H1 (cell line): ENCODE data around the gene CFAP97. TPM values are rescaled to one million over a fixed set of nuclear protein-coding genes. Genes with fewer than 3 reads are reported as not detected.

Experiments used
- CTCF ChIA-PET: fragments of 300-600 bp; sonication (Branson Sonifier 250); formaldehyde crosslinking; loops from one replicate; lab custom pipeline; 2021; ENCODE audit not compliant: partially characterized antibody; lab: Charles Lee
- POLR2A ChIA-PET: fragments of 300-600 bp; sonication (Branson Sonifier 250); formaldehyde crosslinking; loops from one replicate; lab custom pipeline; 2021; ENCODE audit warnings: inconsistent platforms; ENCODE audit not compliant: partially characterized antibody; lab: Charles Lee
- DNase-seq, 2 experiments: peaks; one replicate each; pipeline versions ENCODE4 v3.0.0 to v3.0.0-alpha.2; 2010 to 2022; ENCODE audit warnings: low spot score in 2 of 2, low read depth in 1 of 2, mixed read lengths in 1 of 2
- FAIRE-seq: peaks from 2 replicates; lab custom pipeline; 2011; peaks lifted over from hg19 to GRCh38; lab: Jason Lieb, UNC
- H2AFZ ChIP-seq: 2 replicates; pipeline ENCODE4 v1.8.1; 2012; ENCODE audit warnings: low read length, inconsistent platforms
- H2AK5ac ChIP-seq: 2 replicates; pipeline ENCODE4 v1.6.1; 2013; ENCODE audit warnings: low read depth, low read length
- H2BK120ac ChIP-seq: replicated peaks from 2 replicates; pipeline ENCODE3; 2013; ENCODE audit warnings: low read depth, low read length, inconsistent platforms
- H2BK12ac ChIP-seq: 2 replicates; pipeline ENCODE4 v1.6.1; 2013; ENCODE audit warnings: low read depth, low read length
- H2BK15ac ChIP-seq: 2 replicates; pipeline ENCODE4 v1.6.1; 2013; ENCODE audit warnings: low read length
- H2BK20ac ChIP-seq: 2 replicates; pipeline ENCODE4 v1.6.1; 2013; ENCODE audit warnings: low read length
- H2BK5ac ChIP-seq: 2 replicates; pipeline ENCODE4 v1.6.1; 2013; ENCODE audit warnings: low read depth, low read length
- H3K14ac ChIP-seq: 2 replicates; pipeline ENCODE4 v1.6.1; 2013; ENCODE audit warnings: inconsistent platforms; ENCODE audit not compliant: insufficient read length
- H3K18ac ChIP-seq: 2 replicates; pipeline ENCODE4 v1.6.1; 2013; ENCODE audit warnings: low read length; ENCODE audit errors: extremely low read depth
- H3K23ac ChIP-seq: 2 replicates; pipeline ENCODE4 v1.6.1; 2013; ENCODE audit warnings: inconsistent platforms; ENCODE audit not compliant: insufficient read length
- H3K23me2 ChIP-seq: 2 replicates; pipeline ENCODE4 v1.6.1; 2013; ENCODE audit warnings: low read depth, low read length
- H3K27ac ChIP-seq: 2 replicates; pipeline ENCODE4 v1.6.1; 2011; ENCODE audit warnings: low read depth, low read length, inconsistent platforms
- H3K27me3 ChIP-seq, 4 experiments: replicated peaks in 1 of 4; 1 replicate in 1 of 4; 2 replicates in 3 of 4; pipeline versions ENCODE4 v1.6.1 to v1.8.1; 2011 to 2013; ENCODE audit warnings: low read length in 3 of 4, mild to moderate bottlenecking in 3 of 4, inconsistent platforms in 2 of 4, mixed read lengths in 2 of 4, moderate library complexity in 1 of 4; ENCODE audit not compliant: control insufficient read depth in 3 of 4, insufficient read depth in 3 of 4; ENCODE audit errors: extremely low read depth in 1 of 4
- H3K36me3 ChIP-seq, 4 experiments: 2 replicates each; pipeline versions ENCODE4 v1.6.1 to v1.8.1; 2011 to 2013; ENCODE audit warnings: mild to moderate bottlenecking in 4 of 4, low read length in 3 of 4, moderate library complexity in 2 of 4, control low read depth in 1 of 4, inconsistent platforms in 1 of 4; ENCODE audit not compliant: insufficient read depth in 4 of 4, control insufficient read depth in 2 of 4
- H3K4ac ChIP-seq: replicated peaks from 2 replicates; pipeline ENCODE3; 2013; ENCODE audit warnings: low read length, low read depth, mixed read lengths, inconsistent platforms; ENCODE audit not compliant: insufficient read length
- H3K4me1 ChIP-seq, 4 experiments: replicated peaks in 1 of 4; 1 replicate in 1 of 4; 2 replicates in 3 of 4; pipeline versions ENCODE4 v1.6.1 to v1.8.1; 2011 to 2013; ENCODE audit warnings: low read length in 3 of 4, inconsistent platforms in 2 of 4, mixed read lengths in 1 of 4; ENCODE audit not compliant: insufficient read depth in 4 of 4, control insufficient read depth in 3 of 4
- H3K4me2 ChIP-seq, 2 experiments: 2 replicates each; pipeline versions ENCODE4 v1.6.1 to v1.8.1; 2011 to 2013; ENCODE audit warnings: low read depth in 2 of 2, low read length in 2 of 2, control low read depth in 1 of 2, inconsistent platforms in 1 of 2, mild to moderate bottlenecking in 1 of 2; ENCODE audit not compliant: insufficient read depth in 1 of 2
- H3K4me3 ChIP-seq, 4 experiments: fragments of 200-600, 300-600 bp in 1 of 4; sonication (generic), shearing (Covaris generic), sonication (Bioruptor Twin) in 1 of 4; 2 replicates each; pipeline versions ENCODE4 v1.5.1 to v1.8.1; 2011 to 2016; ENCODE audit warnings: low read length in 4 of 4, low read depth in 3 of 4, control low read depth in 2 of 4, inconsistent platforms in 2 of 4, mild to moderate bottlenecking in 2 of 4, mixed read lengths in 1 of 4, moderate library complexity in 1 of 4; ENCODE audit not compliant: insufficient read depth in 2 of 4; ENCODE audit errors: extremely low read depth in 1 of 4
- H3K56ac ChIP-seq: replicated peaks from 2 replicates; pipeline ENCODE3; 2013; ENCODE audit warnings: low read depth, mild to moderate bottlenecking, mixed read lengths, low read length, inconsistent platforms; ENCODE audit not compliant: insufficient read length
- H3K79me1 ChIP-seq: 2 replicates; pipeline ENCODE4 v1.6.1; 2013; ENCODE audit warnings: low read depth, low read length, control low read depth
- H3K79me2 ChIP-seq, 2 experiments: 2 replicates each; pipeline versions ENCODE4 v1.6.1 to v1.8.1; 2012 to 2013; ENCODE audit warnings: low read length in 2 of 2, mild to moderate bottlenecking in 2 of 2, inconsistent platforms in 1 of 2; ENCODE audit not compliant: insufficient read depth in 2 of 2, control insufficient read depth in 1 of 2
- H3K9ac ChIP-seq, 4 experiments: replicated peaks in 1 of 4; 1 replicate in 1 of 4; 2 replicates in 3 of 4; pipeline versions ENCODE4 v1.6.1 to v1.8.1; 2011 to 2013; ENCODE audit warnings: low read depth in 3 of 4, low read length in 3 of 4, control low read depth in 2 of 4, mild to moderate bottlenecking in 2 of 4, moderate library complexity in 2 of 4, inconsistent platforms in 1 of 4; ENCODE audit errors: extremely low read depth in 1 of 4
- H3K9me3 ChIP-seq, 2 experiments: 2 replicates each; pipeline versions ENCODE4 v1.6.1 to v1.8.1; 2012 to 2013; ENCODE audit warnings: mild to moderate bottlenecking in 2 of 2, moderate library complexity in 2 of 2, control low read depth in 1 of 2, inconsistent platforms in 1 of 2, low read depth in 1 of 2, low read length in 1 of 2, mixed read lengths in 1 of 2; ENCODE audit not compliant: insufficient read depth in 2 of 2
- H4K20me1 ChIP-seq, 2 experiments: replicated peaks in 1 of 2; 2 replicates each; pipeline versions ENCODE3 to v1.8.1; 2011 to 2013; ENCODE audit warnings: inconsistent platforms in 2 of 2, low read length in 2 of 2, mild to moderate bottlenecking in 1 of 2; ENCODE audit not compliant: insufficient read depth in 2 of 2, control insufficient read depth in 1 of 2
- H4K5ac ChIP-seq: 2 replicates; pipeline ENCODE4 v1.6.1; 2013; ENCODE audit warnings: low read length, low read depth, mixed read lengths, inconsistent platforms; ENCODE audit not compliant: insufficient read length
- H4K8ac ChIP-seq: 2 replicates; pipeline ENCODE4 v1.8.0; 2013; ENCODE audit warnings: mild to moderate bottlenecking, moderate library complexity, low read length, inconsistent platforms; ENCODE audit not compliant: insufficient read depth; ENCODE audit errors: extremely low read depth
- H4K91ac ChIP-seq: replicated peaks from 2 replicates; pipeline ENCODE3; 2013; ENCODE audit warnings: low read length, mixed read lengths, inconsistent platforms; ENCODE audit not compliant: insufficient read length
- CEBPB ChIP-seq: IDR thresholded peaks from 2 replicates; pipeline ENCODE4 v1.6.1; 2012; ENCODE audit warnings: low read depth, low read length
- KDM5A ChIP-seq: fragments of 200-600 bp; IDR thresholded peaks from 2 replicates; pipeline ENCODE4 v1.7.1; 2012; ENCODE audit warnings: mild to moderate bottlenecking, low read length, inconsistent platforms, mixed read lengths
- WGBS, 2 experiments: shearing (Covaris generic) in 1 of 2; methylation state at CpG; one replicate each; pipeline versions ENCODE4 v1.1.6 to v1.1.7; 2013 to 2015; ENCODE audit warnings: low lambda C conversion rate in 2 of 2, mixed read lengths in 2 of 2, inconsistent platforms in 1 of 2, low coverage in 1 of 2, missing lambda C conversion rate in 1 of 2; ENCODE audit not compliant: insufficient replicate concordance in 2 of 2, insufficient coverage in 1 of 2, insufficient read length in 1 of 2; ENCODE audit errors: extremely low coverage in 1 of 2, missing lambda C conversion rate in 1 of 2; 5-methylcytosine and 5-hydroxymethylcytosine counted together
- polyA plus RNA-seq, 7 experiments: library from polyadenylated mRNA; depleted of rRNA in 3 of 7; stranded (reverse) in 5 of 7; unstranded in 2 of 7; fragments of >200 nt in 5 of 7; fragments of 200-250 nt in 2 of 7; gene quantifications; 1 replicate in 5 of 7; 2 replicates in 1 of 7; 4 replicates in 1 of 7; pipeline versions ENCODE4 v1.2.1 to v1.2.3, GENCODE V29; 2011 to 2013; ENCODE audit warnings: missing spikeins in 2 of 7, mixed read lengths in 2 of 7
- total RNA-seq: library from RNA; stranded (reverse); fragmentation: NEBNext Ultra II Directional; extraction: Animal tissue kit (Norgen Biotek cat#: 25700); gene quantifications from 2 replicates; pipeline ENCODE4 v1.2.1, GENCODE V29; 2021

Gene CFAP97
- total and polyA plus RNA-seq, 2 of the 8 experiments (the other 6 are each of a cell fraction or from before 2014, with no cell fraction given) = 9.2 to 40.4 TPM

- 90% methylated on average over 1 of the region's 1 CpG; no CpG with 5 or more reads in 1 of the 2 experiments for WGBS, 2 experiments
- no peak for TF ChIP-seq KDM5A
- TF ChIP-seq CEBPB = peak; percentile 85
- no peak overlapping the region for H3K14ac ChIP-seq
- no peaks in the 10 kb centered on the region; the same call in 1 of the 2 replicates for H3K79me1 ChIP-seq
- H3K23ac ChIP-seq = no peak overlapping the region
- H4K8ac ChIP-seq = no peak overlapping the region
- no peaks in the 10 kb centered on the region for H3K27me3 ChIP-seq
- H3K4ac ChIP-seq = no peak overlapping the region
- no peaks in the 10 kb centered on the region for H3K23me2 ChIP-seq
- no peak overlapping the region for H2BK12ac ChIP-seq
- no peak overlapping the region for H3K9ac ChIP-seq
- no peak overlapping the region for H2BK5ac ChIP-seq
- H3K56ac ChIP-seq = no peak overlapping the region
- no peak overlapping the region for H2AFZ ChIP-seq
- no peak overlapping the region for H3K27ac ChIP-seq
- no peaks in the 10 kb centered on the region for H3K79me2 ChIP-seq
- no peak overlapping the region for H3K4me2 ChIP-seq
- CTCF ChIA-PET = interaction anchor here (1.2 to 1.9 kb wide), 2 partner anchors 20 to 62 kb away, joined by 4 to 5 read pairs; no protein-coding TSS in a partner anchor
- H3K36me3 ChIP-seq = peaks cover 0 to 3% (median 0%) of the 10 kb centered on the region in 4 experiments; a peak in 1 of 8 replicates
- no peak overlapping the region for H4K5ac ChIP-seq
- no peak overlapping the region for H2BK20ac ChIP-seq
- no peaks in the 10 kb centered on the region for H4K20me1 ChIP-seq
- 0 out of 4 replicates have a peak, but pooled peaks cover 2% of the 10 kb centered on the region in 2 experiments for H3K9me3 ChIP-seq
- no peak for DNase-seq
- no peak overlapping the region for H2BK120ac ChIP-seq
- no peak overlapping the region for H2BK15ac ChIP-seq
- H3K4me3 ChIP-seq = no peak overlapping the region
- no peaks in the 10 kb centered on the region for H3K4me1 ChIP-seq
- POLR2A ChIA-PET = no interaction called here
- no peak overlapping the region for H4K91ac ChIP-seq
- no peak overlapping the region for H3K18ac ChIP-seq
- H2AK5ac ChIP-seq = no peak overlapping the region
- peak; percentile 13 for FAIRE-seq
Measured at GRCh38 chr4:185246453-185246852, 42.7 kb upstream of the CFAP97 start.
